Fibroblast of lung (primary cell): ENCODE data around the gene PTPN14. TPM values are rescaled to one million over a fixed set of nuclear protein-coding genes. Genes with fewer than 3 reads are reported as not detected.
A peak's percentile ranks its signal among the peaks of the same experiment; 100 is the strongest.

ENCODE experiments used
- DNase-seq, 2 donors: peaks; one replicate each; pipeline versions ENCODE4 v3.0.0 to v3.0.0-alpha.2; 2010; ENCODE audit warnings: low read depth in 2 of 2
- H2AFZ ChIP-seq: 2 replicates; pipeline ENCODE4 v1.5.1; 2012; ENCODE audit warnings: low read length, control low read depth, inconsistent platforms
- H3K27ac ChIP-seq: 2 replicates; pipeline ENCODE4 v1.5.1; 2011; ENCODE audit warnings: low read length, control low read depth; ENCODE audit not compliant: insufficient read depth
- H3K27me3 ChIP-seq: 2 replicates; pipeline ENCODE4 v1.5.1; 2011; ENCODE audit warnings: mild to moderate bottlenecking, low read length; ENCODE audit not compliant: control insufficient read depth, insufficient read depth
- H3K36me3 ChIP-seq: 2 replicates; pipeline ENCODE4 v1.5.1; 2011; ENCODE audit warnings: low read length; ENCODE audit not compliant: control insufficient read depth, insufficient read depth
- H3K4me1 ChIP-seq: 2 replicates; pipeline ENCODE4 v1.5.1; 2011; ENCODE audit warnings: low read length; ENCODE audit not compliant: control insufficient read depth, insufficient read depth; ENCODE audit errors: extremely low read depth
- H3K4me2 ChIP-seq: 2 replicates; pipeline ENCODE4 v1.5.1; 2011; ENCODE audit warnings: low read length, control low read depth; ENCODE audit not compliant: insufficient read depth; ENCODE audit errors: extremely low read depth
- H3K4me3 ChIP-seq, 4 experiments: fragments of 200-600 bp in 1 of 4; sonication (generic) in 1 of 4; replicated peaks in 1 of 4; 2 replicates each; pipeline ENCODE4 v1.5.1; 2011 to 2016; ENCODE audit warnings: low read length in 4 of 4, low read depth in 3 of 4, mild to moderate bottlenecking in 3 of 4, control low read depth in 2 of 4, inconsistent platforms in 1 of 4, mixed read lengths in 1 of 4; ENCODE audit not compliant: insufficient read depth in 1 of 4; ENCODE audit errors: control extremely low read depth in 1 of 4
- H3K79me2 ChIP-seq: 2 replicates; pipeline ENCODE4 v1.5.1; 2012; ENCODE audit warnings: mild to moderate bottlenecking, low read length, inconsistent platforms; ENCODE audit not compliant: control insufficient read depth, insufficient read depth
- H3K9ac ChIP-seq: 2 replicates; pipeline ENCODE4 v1.5.1; 2011; ENCODE audit warnings: mild to moderate bottlenecking, low read length, control low read depth; ENCODE audit not compliant: insufficient read depth
- H3K9me3 ChIP-seq: 2 replicates; pipeline ENCODE4 v1.5.1; 2012; ENCODE audit warnings: low read depth, low read length; ENCODE audit not compliant: control insufficient read depth, insufficient read depth
- H4K20me1 ChIP-seq: 2 replicates; pipeline ENCODE4 v1.5.1; 2011; ENCODE audit warnings: low read length; ENCODE audit not compliant: control insufficient read depth, insufficient read depth; ENCODE audit errors: extremely low read depth
- CTCF ChIP-seq, 2 donors: IDR thresholded peaks in 1 of 2; conservative IDR thresholded peaks in 1 of 2; 1 replicate in 1 of 2; 2 replicates in 1 of 2; pipeline ENCODE4 v1.5.1; 2011 to 2012; ENCODE audit warnings: low read length in 2 of 2, control low read depth in 1 of 2, inconsistent platforms in 1 of 2, low read depth in 1 of 2, mild to moderate bottlenecking in 1 of 2
- EZH2 ChIP-seq: IDR thresholded peaks from 2 replicates; pipeline ENCODE4 v1.5.1; 2012; ENCODE audit warnings: low read length, control low read depth, mild to moderate bottlenecking; ENCODE audit errors: missing control alignments
- polyA plus RNA-seq, 2 donors: library from polyadenylated mRNA; depleted of rRNA in 1 of 2; stranded (reverse) in 1 of 2; unstranded in 1 of 2; fragments of >200 nt; gene quantifications; 2 replicates each; pipeline ENCODE4 v1.2.1, GENCODE V29; 2011 to 2012; ENCODE audit warnings: missing spikeins in 1 of 2
- total RNA-seq: library from RNA; depleted of rRNA; stranded (reverse); fragments of >200 nt; gene quantifications from 2 replicates; pipeline ENCODE4 v1.2.1, GENCODE V29; 2014

The PTPN14 gene
- total and polyA plus RNA-seq, 2 donors (not counting 1 experiment from before 2014, with no cell fraction given), result 38.7 to 56.1 TPM

DNA sequence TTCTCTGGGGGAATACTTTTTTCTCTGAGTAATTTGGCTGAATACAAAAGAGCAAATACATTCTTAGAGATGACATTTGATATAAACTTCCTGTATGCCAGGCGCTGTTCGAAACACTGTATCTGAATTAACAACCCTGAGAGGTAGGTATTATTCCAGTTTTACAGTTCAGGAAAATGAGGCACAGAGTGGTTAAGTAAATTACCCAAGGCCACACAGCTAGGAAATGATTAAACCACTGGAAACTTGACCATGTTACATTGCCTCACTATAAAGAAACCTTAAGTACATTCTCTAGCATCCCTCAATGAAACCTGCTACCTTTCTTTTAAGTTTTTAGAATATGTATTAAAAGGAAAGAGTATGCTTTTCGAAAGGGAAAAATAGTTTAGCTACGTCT is 215.8 kb downstream of the PTPN14 start:
- no peak overlapping the region for H3K9ac ChIP-seq
- no peak overlapping the region for H3K27ac ChIP-seq
- TF ChIP-seq CTCF (conservative IDR thresholded peaks at IDR 0.05 in 1 of 2, IDR thresholded peaks at IDR 0.05 in 1 of 2; ENCODE audit: low read depth in 1 of 2, low read length in 2 of 2) (no peak), EZH2 (no peak)
- peaks cover 2% of the 10 kb centered on the region for H3K36me3 ChIP-seq
- H2AFZ ChIP-seq, result no peak overlapping the region
- H3K9me3 ChIP-seq, result no peaks in the 10 kb centered on the region
- no peak overlapping the region for H3K4me3 ChIP-seq
- H3K79me2 ChIP-seq, result no peaks in the 10 kb centered on the region
- no peak for DNase-seq
- H3K4me2 ChIP-seq, result no peak overlapping the region
- peaks cover 4% of the 10 kb centered on the region for H3K4me1 ChIP-seq
- no peaks in the 10 kb centered on the region for H3K27me3 ChIP-seq
- no peaks in the 10 kb centered on the region for H4K20me1 ChIP-seq

DNA sequence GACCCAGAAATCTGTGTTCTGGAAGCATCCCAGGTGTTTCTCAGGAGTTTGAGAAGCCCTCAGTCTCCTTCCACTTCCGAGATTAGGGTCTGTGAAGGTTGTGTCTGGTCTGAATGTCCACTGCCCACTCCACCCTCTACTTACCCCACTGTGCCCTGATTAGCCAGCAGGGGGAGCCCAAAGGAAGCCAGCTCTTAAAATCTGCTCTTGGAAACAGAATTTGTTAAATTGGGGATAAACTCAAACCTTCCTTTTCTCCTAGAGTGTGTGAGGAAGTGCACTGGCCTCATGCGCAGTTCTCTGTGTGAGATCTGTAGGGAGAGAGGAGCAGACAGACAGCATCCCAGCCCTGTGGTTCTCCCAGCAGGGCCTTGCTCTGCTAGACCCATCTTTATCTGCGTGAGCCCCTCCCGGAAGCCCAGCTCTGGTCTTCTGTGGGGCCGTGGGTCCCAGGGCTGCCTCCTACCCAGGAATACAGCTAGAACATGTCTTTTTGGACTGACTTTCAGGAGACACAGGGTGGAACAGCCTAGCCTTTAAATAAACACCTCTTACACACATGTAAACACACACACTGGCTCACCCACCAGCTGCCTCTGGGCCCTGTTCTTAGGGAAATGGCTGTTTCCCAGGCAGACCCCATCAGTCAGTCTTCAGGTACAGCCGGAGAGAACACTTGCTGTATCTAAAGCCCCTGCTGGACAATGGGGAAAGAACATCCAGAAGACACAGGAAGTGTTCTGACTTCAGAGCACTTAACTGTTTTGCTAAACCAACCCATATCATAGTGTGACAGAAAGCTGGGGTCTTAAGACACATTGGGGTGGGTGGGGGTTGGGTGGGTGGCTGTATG is 218.2 kb downstream of the PTPN14 start:
- H3K36me3 ChIP-seq, result peaks cover 7% of the 10 kb centered on the region
- H3K9me3 ChIP-seq, result no peaks in the 10 kb centered on the region
- peak overlapping the region; percentile 40 for H2AFZ ChIP-seq
- H3K9ac ChIP-seq, result no peak overlapping the region
- H3K4me2 ChIP-seq, result no peak overlapping the region
- peak; percentile 47 to 70 for DNase-seq
- no peaks in the 10 kb centered on the region for H4K20me1 ChIP-seq
- H3K27ac ChIP-seq, result peak overlapping the region; percentile 48
- H3K4me1 ChIP-seq, result peaks cover 4% of the 10 kb centered on the region
- H3K27me3 ChIP-seq, result no peaks in the 10 kb centered on the region
- no peaks in the 10 kb centered on the region for H3K79me2 ChIP-seq
- no peak overlapping the region for H3K4me3 ChIP-seq
- TF ChIP-seq CTCF (conservative IDR thresholded peaks at IDR 0.05 in 1 of 2, IDR thresholded peaks at IDR 0.05 in 1 of 2; ENCODE audit: low read depth in 1 of 2, low read length in 2 of 2) (peak; percentile 98), EZH2 (no peak)

DNA sequence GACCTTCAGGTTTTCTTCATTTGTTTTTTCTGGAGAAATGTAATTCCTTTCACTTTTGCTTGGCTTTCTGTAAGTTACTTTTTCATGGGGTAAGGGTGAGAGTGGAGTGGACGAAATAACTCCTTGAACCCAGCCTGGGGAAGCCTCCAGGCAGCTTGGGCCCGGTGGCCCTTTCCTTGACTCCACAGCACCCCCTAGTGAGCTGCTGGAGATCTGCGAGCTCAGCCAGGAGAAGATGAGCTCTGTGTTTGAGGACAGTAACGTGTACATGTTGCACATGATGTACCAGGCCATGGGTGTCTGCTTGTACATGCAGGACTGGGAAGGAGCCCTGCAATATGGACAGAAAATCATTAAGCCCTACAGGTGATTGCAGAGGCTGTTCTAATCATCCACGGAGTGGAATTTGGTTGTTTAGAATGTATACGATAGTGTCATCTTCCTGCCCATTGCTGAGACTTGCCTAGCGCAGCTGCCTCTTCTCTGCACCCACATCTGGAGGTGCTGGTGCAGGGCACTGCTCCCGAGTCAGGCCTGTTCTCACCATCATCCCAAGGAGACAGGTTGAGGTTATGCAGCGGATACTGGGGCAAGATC is 219.5 kb downstream of the PTPN14 start:
- DNase-seq, result peak; percentile 25 to 45
- Histone ChIP-seq H2AFZ (no peak overlapping the region), H3K79me2 (no peaks in the 10 kb centered on the region), H3K9ac (no peak overlapping the region), H3K27ac (no peak overlapping the region), H3K4me2 (no peak overlapping the region), H4K20me1 (no peaks in the 10 kb centered on the region), H3K36me3 (peaks cover 7% of the 10 kb centered on the region), H3K27me3 (no peaks in the 10 kb centered on the region), H3K9me3 (no peaks in the 10 kb centered on the region), H3K4me1 (peaks cover 4% of the 10 kb centered on the region), H3K4me3 (no peak overlapping the region)
- TF ChIP-seq EZH2, result no peak
- TF ChIP-seq CTCF (conservative IDR thresholded peaks at IDR 0.05 in 1 of 2, IDR thresholded peaks at IDR 0.05 in 1 of 2; ENCODE audit: low read depth in 1 of 2, low read length in 2 of 2), result peak; percentile 79 to 90
